Thyroid gland (tissue), 4 donors: ENCODE data around the gene RNF149.
"Not testable (repeated sequence)": the region's sequence is repeated elsewhere in the genome, so short reads cannot be mapped to it uniquely, and the experiment has no call there.

ENCODE experiments used
- CTCF ChIP-seq, 6 experiments: fragments of 200-600 bp in 3 of 6; fragments of 450-650 bp in 3 of 6; sonication (generic) in 3 of 6; IDR thresholded peaks; one replicate each; pipeline ENCODE4 v1.5.1; 2016 to 2019; ENCODE audit warnings: antibody characterized with exemption in 6 of 6, mild to moderate bottlenecking in 2 of 6, inconsistent platforms in 1 of 6, moderate library complexity in 1 of 6
- POLR2A ChIP-seq, 2 donors: fragments of 450-650 bp; IDR thresholded peaks; one replicate each; pipeline ENCODE4 v1.6.1; 2017; ENCODE audit warnings: antibody characterized with exemption in 2 of 2, mild to moderate bottlenecking in 2 of 2, moderate library complexity in 1 of 2

- TF ChIP-seq CTCF (IDR thresholded peaks at IDR 0.05): peak in 2 of 6 experiments; percentile 32 to 48
- TF ChIP-seq POLR2A (IDR thresholded peaks at IDR 0.05): not testable (repeated sequence)
Observed at GRCh38 chr2:101240694-101241093, 67.8 kb downstream of the RNF149 start.
